Panc1 (cell line): ENCODE results near the gene DEDD2. TPM values are rescaled to one million over a fixed set of nuclear protein-coding genes. Genes with fewer than 3 reads are reported as not detected.

Experiments
- ATAC-seq: fragments of 200-7000 bp; cut with Tn5 transposase; 2 replicates; pipeline ENCODE4 v1.9.1; 2020; ENCODE audit warnings: mild to moderate bottlenecking, moderate library complexity
- BruUV-seq: library from RNA; stranded (reverse); fragments of 400-500 nt; replicated peaks from 2 replicates; lab custom pipeline; 2021; lab: Mats Ljungman, UMichigan
- CTCF ChIA-PET: fragments of 300-600 bp; sonication (Branson Sonifier 250); formaldehyde crosslinking; loops from one replicate; lab custom pipeline; 2022; ENCODE audit warnings: antibody characterized with exemption; lab: Charles Lee
- POLR2A ChIA-PET: fragments of 300-600 bp; sonication (Branson Sonifier 250); formaldehyde crosslinking; loops from one replicate; lab custom pipeline; 2022; ENCODE audit warnings: antibody characterized with exemption; lab: Charles Lee
- DNase-seq: peaks from one replicate; pipeline ENCODE4 v3.0.0-alpha.2; 2010; ENCODE audit warnings: low read depth, low spot score
- H3K27ac ChIP-seq: 2 replicates; pipeline ENCODE4 v1.5.1; 2011; ENCODE audit warnings: mild to moderate bottlenecking, low read length, inconsistent platforms
- H3K27me3 ChIP-seq: fragments of 200-500 bp; sonication (Bioruptor generic); 2 replicates; pipeline ENCODE4 v1.6.0; 2014; ENCODE audit warnings: low read length, inconsistent platforms; ENCODE audit not compliant: control insufficient read depth, insufficient read depth
- H3K36me3 ChIP-seq: fragments of 200-500 bp; sonication (Bioruptor generic); 2 replicates; pipeline ENCODE4 v1.5.1; 2014; ENCODE audit warnings: inconsistent platforms, mild to moderate bottlenecking, low read length, moderate library complexity; ENCODE audit not compliant: control insufficient read depth, insufficient read depth
- H3K4me1 ChIP-seq: 2 replicates; pipeline ENCODE4 v1.5.1; 2011; ENCODE audit warnings: inconsistent platforms, mild to moderate bottlenecking, low read length, moderate library complexity; ENCODE audit not compliant: control insufficient read depth, insufficient read depth
- H3K4me3 ChIP-seq, 2 experiments: 2 replicates each; pipeline ENCODE4 v1.5.1; 2011 to 2012; ENCODE audit warnings: low read depth in 2 of 2, low read length in 2 of 2, mild to moderate bottlenecking in 2 of 2, inconsistent platforms in 1 of 2, moderate library complexity in 1 of 2
- H3K9me3 ChIP-seq: fragments of 200-500 bp; sonication (Bioruptor generic); 2 replicates; pipeline ENCODE4 v1.5.1; 2014; ENCODE audit warnings: low read depth, mild to moderate bottlenecking, inconsistent platforms, low read length, moderate library complexity; ENCODE audit not compliant: control insufficient read depth, insufficient read depth
- CTCF ChIP-seq: fragments of 450-650 bp; IDR thresholded peaks from 2 replicates; pipeline ENCODE4 v1.5.1; 2017; ENCODE audit warnings: mild to moderate bottlenecking
- POLR2AphosphoS5 ChIP-seq: IDR thresholded peaks from 2 replicates; pipeline ENCODE4 v1.6.1; 2012; ENCODE audit warnings: mild to moderate bottlenecking, low read depth, low read length, moderate library complexity
- SIN3A ChIP-seq: IDR thresholded peaks from 2 replicates; pipeline ENCODE4 v1.6.1; 2012; ENCODE audit warnings: low read depth, mild to moderate bottlenecking, low read length, moderate library complexity, borderline replicate concordance; ENCODE audit not compliant: insufficient read depth
- TCF7L2 ChIP-seq: IDR thresholded peaks from 2 replicates; pipeline ENCODE4 v1.6.1; 2011; ENCODE audit warnings: mild to moderate bottlenecking, low read depth, low read length, inconsistent platforms
- in situ Hi-C: cut with HindIII; loops from 2 replicates; pipeline ENCODE4 v1.10.0; 2016; ENCODE audit warnings: low sequenced_read_pairs, low pct_unique_long_range_greater_than_20kb
- intact Hi-C: fragments of 100-400 bp; cut with micrococcal nuclease; formaldehyde crosslinking; loops from one replicate; pipeline ENCODE4 v1.10.0; 2022; ENCODE audit not compliant: unreplicated experiment
- total RNA-seq: library from RNA; stranded (reverse); gene quantifications from one replicate; pipeline ENCODE4 v1.2.1, GENCODE V29; 2021; ENCODE audit not compliant: unreplicated experiment
- TF ChIP-seq, protein P1 (sequence below), 2 experiments: IDR thresholded peaks; 2 replicates each; pipeline ENCODE4 v1.6.1; 2011 to 2012; ENCODE audit warnings: low read depth in 2 of 2, control low read depth in 1 of 2, low read length in 1 of 2, mild to moderate bottlenecking in 1 of 2, moderate library complexity in 1 of 2; ENCODE audit not compliant: insufficient read depth in 1 of 2

DEDD2 gene
- total RNA-seq, 1 experiment from 2014 or later: 13.2 TPM

DNA sequence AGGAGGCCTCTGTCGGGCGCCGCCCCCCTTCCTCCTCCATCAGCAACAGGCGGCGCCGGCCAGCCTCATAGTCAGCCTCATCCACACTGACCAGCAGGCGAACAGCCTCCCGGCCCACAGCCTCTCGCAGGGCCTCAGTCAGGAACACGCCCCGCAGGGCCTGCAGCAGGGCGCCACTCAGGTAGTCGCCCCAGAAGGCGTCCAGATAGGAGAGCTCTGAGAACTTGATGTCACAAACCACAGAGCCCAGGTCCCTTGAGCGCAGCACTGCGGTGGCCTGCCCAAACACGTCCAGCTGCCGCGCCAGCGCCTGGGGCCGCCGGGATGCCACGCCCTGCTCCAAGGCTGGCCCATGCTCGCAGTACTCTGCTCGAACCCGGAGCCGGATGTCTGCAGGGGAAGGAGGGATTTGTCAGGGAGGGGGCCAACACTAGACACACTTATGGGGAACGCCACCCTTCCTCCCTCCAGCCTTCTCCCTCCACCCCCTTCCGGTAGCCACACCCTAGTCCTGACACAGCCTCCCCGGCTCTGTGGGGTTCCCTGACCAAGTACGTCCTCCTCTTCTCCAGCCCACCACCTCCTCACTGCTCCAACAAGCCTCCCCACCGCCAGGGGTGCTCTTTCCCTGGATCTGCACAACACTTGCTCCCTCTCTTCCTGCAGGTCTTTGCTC lies 17.9 kb downstream of the DEDD2 start:
- POLR2A ChIA-PET: no interaction called here
- no peak for TF ChIP-seq CTCF
- no peak for TF ChIP-seq SIN3A
- TF ChIP-seq, protein P1, sequence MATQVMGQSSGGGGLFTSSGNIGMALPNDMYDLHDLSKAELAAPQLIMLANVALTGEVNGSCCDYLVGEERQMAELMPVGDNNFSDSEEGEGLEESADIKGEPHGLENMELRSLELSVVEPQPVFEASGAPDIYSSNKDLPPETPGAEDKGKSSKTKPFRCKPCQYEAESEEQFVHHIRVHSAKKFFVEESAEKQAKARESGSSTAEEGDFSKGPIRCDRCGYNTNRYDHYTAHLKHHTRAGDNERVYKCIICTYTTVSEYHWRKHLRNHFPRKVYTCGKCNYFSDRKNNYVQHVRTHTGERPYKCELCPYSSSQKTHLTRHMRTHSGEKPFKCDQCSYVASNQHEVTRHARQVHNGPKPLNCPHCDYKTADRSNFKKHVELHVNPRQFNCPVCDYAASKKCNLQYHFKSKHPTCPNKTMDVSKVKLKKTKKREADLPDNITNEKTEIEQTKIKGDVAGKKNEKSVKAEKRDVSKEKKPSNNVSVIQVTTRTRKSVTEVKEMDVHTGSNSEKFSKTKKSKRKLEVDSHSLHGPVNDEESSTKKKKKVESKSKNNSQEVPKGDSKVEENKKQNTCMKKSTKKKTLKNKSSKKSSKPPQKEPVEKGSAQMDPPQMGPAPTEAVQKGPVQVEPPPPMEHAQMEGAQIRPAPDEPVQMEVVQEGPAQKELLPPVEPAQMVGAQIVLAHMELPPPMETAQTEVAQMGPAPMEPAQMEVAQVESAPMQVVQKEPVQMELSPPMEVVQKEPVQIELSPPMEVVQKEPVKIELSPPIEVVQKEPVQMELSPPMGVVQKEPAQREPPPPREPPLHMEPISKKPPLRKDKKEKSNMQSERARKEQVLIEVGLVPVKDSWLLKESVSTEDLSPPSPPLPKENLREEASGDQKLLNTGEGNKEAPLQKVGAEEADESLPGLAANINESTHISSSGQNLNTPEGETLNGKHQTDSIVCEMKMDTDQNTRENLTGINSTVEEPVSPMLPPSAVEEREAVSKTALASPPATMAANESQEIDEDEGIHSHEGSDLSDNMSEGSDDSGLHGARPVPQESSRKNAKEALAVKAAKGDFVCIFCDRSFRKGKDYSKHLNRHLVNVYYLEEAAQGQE (IDR thresholded peaks at IDR 0.05; ENCODE audit: insufficient read depth in 1 of 2, low read depth in 2 of 2, low read length in 1 of 2): no peak
- Histone ChIP-seq H3K4me3 (no peak overlapping the region), H3K4me1 (no peaks in the 10 kb centered on the region), H3K9me3 (no peaks in the 10 kb centered on the region), H3K27ac (no peak overlapping the region), H3K27me3 (no peaks in the 10 kb centered on the region), H3K36me3 (no peaks in the 10 kb centered on the region; the same call in 1 of the 2 replicates)
- intact Hi-C loops (no loop called here), in situ Hi-C loops (no loop called here)
- CTCF ChIA-PET: no interaction called here
- DNase-seq: no peak
- peak; percentile 47 for ATAC-seq
- BruUV-seq: no TSS peak

GRCh38 chr19:42198676-42199439 lies 18.6 kb downstream of the DEDD2 start:
- H3K27ac ChIP-seq: no peak overlapping the region
- no peaks in the 10 kb centered on the region for H3K27me3 ChIP-seq
- no TSS peak for BruUV-seq
- CTCF ChIA-PET: no interaction called here
- H3K9me3 ChIP-seq: no peaks in the 10 kb centered on the region
- intact Hi-C loops: no loop called here
- H3K4me1 ChIP-seq: no peaks in the 10 kb centered on the region
- TF ChIP-seq SIN3A (no peak), CTCF (no peak), TCF7L2 (no peak), POLR2AphosphoS5 (no peak)
- TF ChIP-seq, protein P1 (IDR thresholded peaks at IDR 0.05; ENCODE audit: insufficient read depth in 1 of 2, low read depth in 2 of 2, low read length in 1 of 2): no peak
- no peak for ATAC-seq
- DNase-seq: no peak
- in situ Hi-C loops: no loop called here
- no peak overlapping the region for H3K4me3 ChIP-seq
- no peaks in the 10 kb centered on the region; the same call in 1 of the 2 replicates for H3K36me3 ChIP-seq
- POLR2A ChIA-PET: no interaction called here
